HepG2 (cell line): ENCODE data around the gene LMCD1. TPM values are rescaled to one million over a fixed set of nuclear protein-coding genes. Genes with fewer than 3 reads are reported as not detected.

Experiments
- ARID5B ChIP-seq: IDR thresholded peaks from 2 replicates; pipeline ENCODE4 v1.4.0; 2020; ENCODE audit warnings: mild to moderate bottlenecking, missing genetic modification reagents
- ATF7 ChIP-seq, 2 experiments: fragments of 450-650 bp in 1 of 2; sonication (generic) in 1 of 2; formaldehyde crosslinking in 1 of 2; IDR thresholded peaks; 2 replicates each; pipeline versions ENCODE4 v1.4.0 to v1.6.1; 2016 to 2020; ENCODE audit warnings: antibody characterized with exemption in 1 of 2, mild to moderate bottlenecking in 1 of 2, missing genetic modification reagents in 1 of 2
- CREM ChIP-seq, 2 experiments: sonication (generic) in 1 of 2; formaldehyde crosslinking in 1 of 2; IDR thresholded peaks; 2 replicates each; pipeline versions ENCODE4 v1.4.0 to v1.6.1; 2016 to 2020; ENCODE audit warnings: antibody characterized with exemption in 1 of 2, mild to moderate bottlenecking in 1 of 2, missing genetic modification reagents in 1 of 2
- EP300 ChIP-seq, 3 experiments: sonication (generic) in 1 of 3; formaldehyde crosslinking in 1 of 3; IDR thresholded peaks; 2 replicates each; pipeline versions ENCODE4 v1.5.1 to v1.6.1; 2011 to 2020; ENCODE audit warnings: low read depth in 2 of 3, low read length in 2 of 3, borderline replicate concordance in 1 of 3, improper control_type of control experiment in 1 of 3, mild to moderate bottlenecking in 1 of 3, missing genetic modification reagents in 1 of 3, moderate library complexity in 1 of 3
- HCFC1 ChIP-seq: fragments of 150-350 bp; IDR thresholded peaks from 2 replicates; pipeline ENCODE4 v1.6.1; 2014; ENCODE audit warnings: low read depth, low read length
- JUND ChIP-seq: sonication (generic); formaldehyde crosslinking; IDR thresholded peaks from 2 replicates; pipeline ENCODE4 v1.8.0; 2022; ENCODE audit warnings: mild to moderate bottlenecking, missing genetic modification reagents
- MXI1 ChIP-seq: IDR thresholded peaks from 3 replicates; pipeline ENCODE4 v1.6.1; 2012; ENCODE audit warnings: low read depth, low read length, inconsistent platforms, borderline replicate concordance
- NCOR1 ChIP-seq: fragments of 200-600 bp; sonication (generic); IDR thresholded peaks from 2 replicates; pipeline ENCODE4 v1.7.0; 2017; ENCODE audit warnings: antibody characterized with exemption, low read length, borderline replicate concordance
- NFIB ChIP-seq: sonication (generic); formaldehyde crosslinking; IDR thresholded peaks from 2 replicates; pipeline ENCODE4 v1.9.0; 2021; ENCODE audit warnings: missing genetic modification reagents, mild to moderate bottlenecking, borderline replicate concordance
- NR2F1 ChIP-seq, 2 experiments: fragments of 450-650 bp in 1 of 2; formaldehyde crosslinking in 1 of 2; IDR thresholded peaks; 2 replicates each; pipeline versions ENCODE4 v1.5.0 to v1.6.1; 2016 to 2020; ENCODE audit warnings: mild to moderate bottlenecking in 1 of 2, missing compliant biosample characterization in 1 of 2, missing genetic modification reagents in 1 of 2, moderate library complexity in 1 of 2
- PATZ1 ChIP-seq: sonication (generic); formaldehyde crosslinking; IDR thresholded peaks from 2 replicates; pipeline ENCODE4 v1.4.0; 2020; ENCODE audit warnings: missing genetic modification reagents
- PAXIP1 ChIP-seq: sonication (generic); formaldehyde crosslinking; conservative IDR thresholded peaks from 2 replicates; pipeline ENCODE4 v1.4.0; 2020; ENCODE audit warnings: mild to moderate bottlenecking, missing genetic modification reagents, moderate library complexity
- RARA ChIP-seq: IDR thresholded peaks from 2 replicates; pipeline ENCODE4 v1.6.1; 2016; ENCODE audit warnings: missing genetic modification reagents, missing compliant biosample characterization
- TBL1XR1 ChIP-seq: fragments of 150-350 bp; IDR thresholded peaks from 2 replicates; pipeline ENCODE4 v1.6.1; 2014; ENCODE audit warnings: borderline replicate concordance, low read length; ENCODE audit not compliant: partially characterized antibody
- ZBTB1 ChIP-seq: sonication (generic); formaldehyde crosslinking; IDR thresholded peaks from 2 replicates; pipeline ENCODE4 v1.4.0; 2020; ENCODE audit warnings: missing genetic modification reagents, borderline replicate concordance
- ZNF354B ChIP-seq: sonication (generic); formaldehyde crosslinking; IDR thresholded peaks from 2 replicates; pipeline ENCODE4 v1.8.0; 2022; ENCODE audit warnings: mild to moderate bottlenecking, missing genetic modification reagents
- ZNF607 ChIP-seq: sonication (generic); formaldehyde crosslinking; IDR thresholded peaks from 2 replicates; pipeline ENCODE4 v1.5.1; 2020; ENCODE audit warnings: missing genetic modification reagents, mild to moderate bottlenecking, borderline replicate concordance
- ZNF660 ChIP-seq: sonication (generic); formaldehyde crosslinking; IDR thresholded peaks from 2 replicates; pipeline ENCODE4 v1.5.1; 2020; ENCODE audit warnings: mild to moderate bottlenecking, low read depth, missing genetic modification reagents, borderline replicate concordance
- ZNF672 ChIP-seq: sonication (generic); formaldehyde crosslinking; IDR thresholded peaks from 2 replicates; pipeline ENCODE4 v1.8.1; 2022; ENCODE audit warnings: missing genetic modification reagents
- ZNF878 ChIP-seq: sonication (generic); formaldehyde crosslinking; IDR thresholded peaks from 2 replicates; pipeline ENCODE4 v1.8.1; 2023; ENCODE audit warnings: mild to moderate bottlenecking, missing genetic modification reagents, moderate library complexity
- polyA plus RNA-seq, 8 experiments: library from polyadenylated mRNA; depleted of rRNA in 3 of 8; stranded (reverse) in 7 of 8; unstranded in 1 of 8; fragments of >200 nt; fragmentation: Illumina TruSeq in 4 of 8; extraction: Trizol in 4 of 8; gene quantifications; 2 replicates each; pipeline versions ENCODE4 v1.2.1 to v1.2.3, GENCODE V29; 2011 to 2016; ENCODE audit warnings: low read depth in 4 of 8, missing spikeins in 1 of 8, mixed read lengths in 1 of 8; ENCODE audit not compliant: insufficient read depth in 1 of 8
- total RNA-seq, 5 experiments: library from RNA; depleted of rRNA; stranded (reverse); fragments of >200 nt; fragmentation: Illumina TruSeq; extraction: Trizol; gene quantifications; 2 replicates each; pipeline ENCODE4 v1.2.3, GENCODE V29; 2016; ENCODE audit warnings: low read depth in 1 of 5

The LMCD1 gene
- total and polyA plus RNA-seq, 2 of the 13 experiments (the other 11 are each of a cell fraction or from before 2014, with no cell fraction given) = 6.2 to 7.1 TPM

- TF ChIP-seq CREM (IDR thresholded peaks at IDR 0.05) = no peak
- TF ChIP-seq CREM (CRISPR knock-in tag; IDR thresholded peaks at IDR 0.05) = no peak
- TF ChIP-seq PATZ1 (CRISPR knock-in tag) = no peak
- TF ChIP-seq NCOR1 = no peak
- TF ChIP-seq RARA (CRISPR knock-in tag) = peak; percentile 72
- no peak for TF ChIP-seq JUND (CRISPR knock-in tag)
- peak; percentile 14 to 60; a peak in 2 of 4 replicates for TF ChIP-seq NR2F1 (CRISPR knock-in tag; IDR thresholded peaks at IDR 0.05)
- no peak for TF ChIP-seq ZNF607 (CRISPR knock-in tag)
- no peak for TF ChIP-seq MXI1
- peak; percentile 27; the same call in 1 of the 2 replicates for TF ChIP-seq ARID5B (CRISPR knock-in tag)
- TF ChIP-seq EP300 (IDR thresholded peaks at IDR 0.05; ENCODE audit: low read depth in 2 of 2, low read length in 2 of 2) = peak in 1 of 2 experiments; percentile 36; a peak in 1 of 4 replicates
- no peak for TF ChIP-seq EP300 (CRISPR knock-in tag; IDR thresholded peaks at IDR 0.05; ENCODE audit: borderline replicate concordance)
- TF ChIP-seq NFIB (CRISPR knock-in tag) = no peak
- no peak for TF ChIP-seq ZNF354B (CRISPR knock-in tag)
- no peak for TF ChIP-seq ATF7 (IDR thresholded peaks at IDR 0.05)
- no peak for TF ChIP-seq ATF7 (CRISPR knock-in tag; IDR thresholded peaks at IDR 0.05)
- no peak for TF ChIP-seq TBL1XR1
- TF ChIP-seq ZNF878 (CRISPR knock-in tag) = no peak
- TF ChIP-seq HCFC1 = no peak
- no peak for TF ChIP-seq ZBTB1 (CRISPR knock-in tag)
- TF ChIP-seq PAXIP1 (CRISPR knock-in tag) = 0 out of 2 replicates have a peak, but pooled peaks have one; percentile 13
- TF ChIP-seq ZNF672 (CRISPR knock-in tag) = no peak
- TF ChIP-seq ZNF660 (CRISPR knock-in tag) = no peak
Measured at GRCh38 chr3:8497582-8497981, 4.0 kb upstream of the LMCD1 start (continued).
